HG03039 (cell line): ENCODE results near the gene DAB1.

Experiments
- ATAC-seq: cut with Tn5 transposase; IDR thresholded peaks from one replicate; pipeline ENCODE4 v1.9.1; 2021; ENCODE audit warnings: mild to moderate bottlenecking, moderate library complexity; ENCODE audit not compliant: unreplicated experiment

DAB1 gene

DNA sequence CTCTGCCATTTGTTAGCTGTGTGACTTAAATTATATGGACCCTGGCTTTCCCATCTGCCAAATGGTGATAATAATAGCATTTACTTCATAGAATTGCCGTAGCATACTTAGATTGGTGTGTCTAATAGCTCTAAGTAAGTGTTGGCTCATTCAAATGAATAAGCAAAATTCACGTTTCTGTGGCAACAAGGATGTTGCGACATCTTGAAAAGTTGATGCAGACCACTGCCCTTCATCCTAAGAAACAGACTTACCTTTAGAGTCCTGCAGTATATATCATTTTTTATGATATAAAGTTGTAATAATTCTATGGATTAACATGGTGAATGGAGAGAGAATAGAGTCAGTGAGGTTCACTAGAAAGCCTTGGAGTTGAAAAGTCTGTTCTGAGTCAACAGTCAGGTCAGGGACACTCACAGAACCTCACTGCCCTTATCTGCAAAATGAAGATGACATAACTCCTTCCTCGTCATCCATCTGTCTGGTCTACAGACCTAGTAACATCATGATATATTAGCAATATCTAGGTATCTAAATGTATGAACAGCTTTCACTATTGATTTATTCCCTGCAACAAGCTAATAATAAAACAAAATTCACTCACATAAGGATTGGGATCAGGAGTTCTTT, 290.8 kb downstream of the DAB1 start:
- ATAC-seq, result no peak

DNA sequence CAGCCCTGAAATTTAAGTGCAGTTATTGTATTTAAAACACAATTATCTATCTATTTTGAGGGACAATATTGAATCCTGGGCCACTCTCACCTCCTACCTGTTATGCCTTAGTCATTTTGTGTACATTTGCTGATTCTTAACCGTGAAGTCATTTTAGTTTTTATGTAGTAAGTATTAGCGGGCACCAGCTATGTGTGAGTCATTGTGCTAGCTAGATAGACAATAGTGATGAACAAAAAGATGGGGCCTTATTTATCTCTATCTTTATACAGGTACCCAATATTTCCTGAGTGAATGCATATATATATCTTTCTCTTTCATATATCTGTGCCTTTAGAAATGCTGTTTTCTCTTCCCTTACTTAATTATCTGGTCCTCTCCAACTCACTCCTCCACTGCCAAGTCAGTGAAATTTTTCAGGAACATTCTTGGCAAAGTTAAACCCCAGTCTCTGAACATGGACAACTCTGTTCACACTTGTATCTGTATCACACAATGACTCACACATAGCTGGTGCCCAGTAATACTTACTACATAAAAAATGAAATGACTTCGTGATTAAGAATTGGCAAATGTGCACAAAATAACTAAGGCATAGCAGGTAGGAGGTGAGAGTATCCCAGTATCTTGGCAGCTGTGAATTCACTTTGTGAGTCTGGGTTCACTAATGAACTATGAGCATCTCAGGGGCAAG, 292.0 kb downstream of the DAB1 start:
- no peak for ATAC-seq

DNA sequence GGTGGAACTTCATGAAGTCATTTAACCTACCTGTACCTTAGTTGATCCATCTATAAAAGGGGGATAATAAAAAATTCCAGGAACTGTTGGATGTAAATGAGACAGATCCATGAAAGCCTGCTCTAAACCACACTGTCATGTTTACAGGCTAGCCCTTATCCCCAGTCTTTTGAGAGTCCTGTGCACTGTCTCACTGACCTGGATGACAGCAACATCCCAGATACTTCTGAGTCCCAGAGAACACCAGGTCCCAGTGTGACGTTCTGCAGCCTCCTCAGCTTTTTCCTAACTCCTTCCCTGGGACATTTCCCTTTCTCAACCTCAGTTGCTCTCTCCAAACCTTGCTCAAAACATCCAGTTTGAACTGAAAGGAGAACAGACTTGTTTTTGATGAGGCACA, 292.6 kb downstream of the DAB1 start:
- ATAC-seq, result no peak

DNA sequence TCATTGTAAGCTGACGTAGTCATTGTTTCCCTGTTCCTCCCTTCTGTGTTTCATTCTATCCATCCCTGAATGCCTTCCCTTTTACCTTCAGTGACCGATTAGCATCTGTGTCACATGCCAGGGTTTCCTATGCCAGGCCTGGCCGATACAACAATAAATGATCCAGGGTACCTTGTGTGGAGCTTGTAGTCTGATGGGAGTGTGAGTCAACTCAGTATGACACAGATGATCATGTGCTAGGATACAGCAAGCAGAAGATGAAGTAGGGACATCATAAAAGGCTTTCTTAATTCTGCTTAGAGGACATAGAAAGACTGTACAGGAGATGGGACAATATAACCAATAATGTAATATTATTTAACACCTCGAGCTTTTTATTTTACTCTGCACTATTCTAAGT, 294.0 kb downstream of the DAB1 start:
- ATAC-seq, result no peak

DNA sequence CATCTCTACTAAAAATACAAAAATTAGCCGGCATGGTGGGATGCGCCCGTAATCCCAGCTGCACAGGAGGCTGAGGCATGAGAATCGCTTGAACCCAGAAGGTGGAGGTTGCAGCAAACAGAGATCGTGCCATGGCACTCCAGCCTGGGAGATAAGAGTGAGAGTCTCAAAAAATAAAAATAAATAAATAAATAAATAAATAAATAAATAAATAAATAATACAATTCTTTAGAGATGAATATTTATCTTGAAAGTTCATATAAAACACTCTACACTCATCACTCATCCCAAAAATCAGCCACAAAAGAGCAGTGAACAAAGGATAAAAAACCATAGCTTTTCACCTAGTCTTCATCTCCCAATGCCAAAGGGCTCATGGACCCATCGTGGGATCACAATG, 295.9 kb downstream of the DAB1 start:
- ATAC-seq, result no peak

DNA sequence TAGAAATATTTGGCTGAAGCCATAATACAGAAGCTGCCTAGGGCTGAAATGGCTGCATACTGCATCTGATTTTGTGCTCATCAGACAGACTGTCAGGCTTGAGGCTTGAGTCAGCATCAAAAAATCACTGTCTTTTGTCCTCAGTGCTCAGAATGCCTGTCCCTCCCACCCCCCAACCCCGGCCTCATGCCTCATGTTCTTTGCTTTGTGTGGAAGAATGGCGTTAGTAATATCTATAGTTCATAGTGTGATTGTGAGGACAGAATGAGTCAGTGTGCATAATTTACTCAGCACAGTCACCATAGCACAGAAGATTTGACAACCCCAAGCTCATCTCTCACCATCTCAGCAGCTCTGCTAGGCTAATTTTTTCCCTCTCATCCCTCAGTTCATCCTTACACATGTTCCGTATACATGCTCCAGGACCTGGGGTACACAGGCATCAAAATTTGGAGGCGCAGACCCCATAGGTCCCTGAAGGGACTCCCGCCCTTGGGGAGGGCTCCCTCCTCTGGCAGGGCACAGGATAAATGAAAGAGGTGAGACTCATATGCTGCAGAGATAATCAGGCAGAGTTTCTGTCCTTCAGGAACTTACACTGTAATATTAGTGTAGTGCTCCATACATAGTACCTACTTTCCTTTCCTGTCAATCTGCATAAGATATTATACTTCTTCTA, 299.0 kb downstream of the DAB1 start:
- peak; percentile 70 for ATAC-seq

DNA sequence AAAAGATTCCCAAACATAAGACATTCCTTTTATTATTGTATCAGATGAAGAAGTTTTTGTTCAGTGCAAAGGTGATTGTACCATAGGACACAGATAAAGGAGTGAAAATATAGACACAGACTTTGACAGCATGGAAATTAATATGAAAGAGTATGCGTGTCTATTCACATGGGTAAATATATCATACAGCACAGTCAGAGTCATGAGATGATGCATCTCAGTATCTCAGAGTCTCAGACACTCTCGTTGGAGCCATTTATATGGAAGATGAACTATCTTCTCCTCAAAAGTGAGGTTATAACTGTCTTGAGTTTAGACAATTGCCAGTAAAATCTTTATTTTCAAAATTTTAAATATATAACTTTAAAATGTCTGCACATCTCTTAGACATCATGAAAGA, 299.7 kb downstream of the DAB1 start:
- no peak for ATAC-seq

DNA sequence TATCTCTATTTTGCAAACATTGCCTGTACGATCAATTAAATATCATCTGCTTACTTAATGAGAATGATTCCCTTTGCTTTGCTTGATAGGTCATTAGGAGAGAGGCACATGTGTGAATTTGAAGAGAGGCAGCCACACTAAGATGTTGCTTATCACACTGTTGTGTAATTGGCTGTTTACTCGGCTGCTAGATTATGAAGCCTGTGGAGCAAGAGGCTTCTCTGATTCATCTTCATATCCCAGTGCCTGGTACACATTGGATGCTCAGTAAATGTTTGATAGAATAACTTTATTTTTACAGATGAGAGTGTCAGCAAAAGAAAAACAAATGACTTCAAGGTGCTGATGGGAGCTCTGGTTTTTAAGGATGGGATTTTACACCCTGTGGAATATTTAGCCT, 301.8 kb downstream of the DAB1 start:
- ATAC-seq, result no peak

DNA sequence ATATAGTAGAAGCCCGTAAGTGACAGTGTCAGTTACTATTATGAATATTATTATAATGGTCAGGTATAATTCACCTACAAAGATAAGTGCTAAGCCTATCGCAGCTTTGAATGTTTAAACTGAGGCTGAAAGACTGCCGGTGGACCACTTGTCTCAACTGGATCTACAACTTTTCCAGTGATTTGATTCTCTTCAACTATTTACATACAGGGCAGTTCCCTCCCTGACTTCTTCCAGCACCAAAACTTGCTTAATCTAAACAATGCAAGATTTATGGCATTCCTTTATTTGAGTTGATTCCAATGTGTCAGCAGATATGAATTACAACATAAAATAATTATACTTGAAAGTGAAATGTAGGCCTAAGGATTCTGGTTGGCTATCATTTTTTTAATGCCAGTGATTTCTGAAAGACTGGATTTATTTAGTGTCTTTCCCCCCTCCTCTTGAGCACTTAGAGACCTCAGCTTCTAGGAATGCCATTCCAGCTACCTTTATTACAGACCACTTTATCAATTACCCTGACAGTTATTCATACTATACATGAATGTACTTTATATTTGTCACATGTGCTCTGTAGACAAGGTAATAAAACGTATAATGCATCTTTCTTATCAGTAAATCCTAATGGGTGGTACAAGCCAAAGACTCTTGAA, 304.8 kb downstream of the DAB1 start:
- no peak for ATAC-seq

DNA sequence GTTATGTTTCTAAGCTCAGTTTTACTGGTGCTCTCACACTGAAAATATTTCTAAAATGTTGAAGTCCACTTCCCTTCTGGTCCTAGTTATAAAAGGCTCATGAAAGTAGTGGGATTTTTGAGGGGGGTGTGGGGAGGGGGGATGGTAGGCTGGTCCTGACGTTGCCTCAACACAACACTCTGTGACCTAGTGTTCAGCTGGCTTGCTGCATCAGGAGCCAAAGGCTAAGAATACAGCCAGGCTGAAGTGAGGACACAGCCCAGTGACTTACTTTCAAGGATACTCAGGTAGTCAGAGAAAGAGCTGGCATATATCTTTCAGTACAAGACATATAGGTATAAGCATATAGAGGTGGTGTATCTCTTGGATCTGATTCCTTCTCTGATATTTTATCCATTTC, 306.1 kb downstream of the DAB1 start:
- ATAC-seq, result no peak

DNA sequence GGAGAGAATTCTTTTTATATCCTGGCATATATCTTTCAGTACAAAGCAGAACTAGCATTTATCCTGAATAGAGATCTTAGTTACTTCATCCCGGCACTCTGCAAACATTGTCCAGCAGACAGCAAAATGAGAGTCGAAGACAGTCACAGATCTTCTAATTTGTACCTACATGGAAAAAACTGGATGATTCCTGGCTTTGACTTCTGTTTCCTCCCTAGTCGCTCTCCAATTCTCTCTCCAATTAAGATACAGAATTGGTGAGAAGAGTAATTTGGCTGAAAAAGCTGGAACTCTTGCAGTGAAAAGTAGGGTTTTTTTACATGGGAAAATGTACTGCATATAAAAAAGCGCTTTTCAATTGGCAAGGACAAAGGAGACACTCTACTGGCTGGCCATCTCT, 307.0 kb downstream of the DAB1 start:
- no peak for ATAC-seq

DNA sequence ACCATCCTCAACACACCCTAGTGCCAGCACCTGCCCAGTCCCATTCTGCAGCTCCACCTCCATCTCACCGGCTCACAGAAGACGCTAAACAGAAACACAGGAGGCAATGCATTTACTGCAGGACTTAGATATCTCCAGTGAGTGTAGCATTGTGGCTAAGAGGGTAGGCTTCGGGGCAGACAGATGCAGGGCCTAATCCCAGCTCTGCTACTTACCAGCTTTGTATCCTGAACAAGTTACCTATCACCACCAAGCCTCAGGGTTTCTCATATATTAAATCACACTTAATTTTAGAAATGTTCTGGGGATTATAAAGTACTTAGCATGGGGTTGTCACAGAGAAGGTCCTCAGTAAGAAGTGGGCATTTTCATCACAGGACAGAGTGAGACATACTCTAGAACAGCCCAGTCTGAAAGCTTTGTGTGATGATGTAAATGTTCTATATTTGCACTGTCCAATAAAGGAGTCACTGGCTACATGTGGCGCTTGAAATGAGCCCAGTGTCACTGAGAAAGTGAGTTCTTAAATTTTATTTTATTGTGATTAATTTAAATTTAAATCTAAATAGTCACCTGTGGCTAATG, 308.7 kb downstream of the DAB1 start:
- no peak for ATAC-seq

DNA sequence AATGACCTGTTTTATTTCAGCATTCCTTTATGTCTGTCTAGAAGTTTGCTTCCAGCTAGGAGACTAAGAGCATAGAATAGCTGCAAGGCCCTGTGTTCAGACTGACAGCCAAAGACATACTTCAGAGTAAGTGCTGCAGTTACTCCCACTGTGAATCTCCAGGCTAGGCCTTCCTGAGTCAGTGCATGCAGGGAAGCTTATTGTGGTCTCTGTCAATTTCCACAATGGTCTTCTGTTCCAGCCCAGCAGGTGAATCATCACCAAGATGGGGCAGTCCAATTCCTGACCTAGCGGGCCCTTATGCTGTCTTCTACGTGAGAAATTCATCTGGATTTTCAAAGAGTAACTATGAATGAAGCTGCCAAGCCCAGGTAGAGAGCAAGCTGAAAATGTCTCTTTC, 311.7 kb downstream of the DAB1 start:
- no peak for ATAC-seq

DNA sequence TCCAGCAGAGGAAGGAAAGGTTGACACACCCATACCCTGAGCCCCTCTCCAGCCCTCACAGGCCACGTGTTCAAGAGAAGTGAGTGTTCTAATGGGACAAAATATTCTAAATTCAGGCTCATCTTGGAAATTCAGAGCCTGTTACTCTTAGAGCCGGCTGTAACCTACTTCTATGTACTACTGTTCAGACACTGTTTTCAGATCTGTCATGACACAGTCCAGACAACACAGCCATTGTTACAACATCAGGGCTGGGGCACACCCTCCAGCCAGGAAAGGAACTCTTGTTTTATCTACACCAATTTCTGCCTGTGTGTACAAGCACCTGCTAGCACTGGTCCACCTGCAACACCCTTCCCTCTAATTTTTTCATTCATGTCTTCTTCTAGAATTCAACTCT, 312.7 kb downstream of the DAB1 start:
- ATAC-seq, result no peak

DNA sequence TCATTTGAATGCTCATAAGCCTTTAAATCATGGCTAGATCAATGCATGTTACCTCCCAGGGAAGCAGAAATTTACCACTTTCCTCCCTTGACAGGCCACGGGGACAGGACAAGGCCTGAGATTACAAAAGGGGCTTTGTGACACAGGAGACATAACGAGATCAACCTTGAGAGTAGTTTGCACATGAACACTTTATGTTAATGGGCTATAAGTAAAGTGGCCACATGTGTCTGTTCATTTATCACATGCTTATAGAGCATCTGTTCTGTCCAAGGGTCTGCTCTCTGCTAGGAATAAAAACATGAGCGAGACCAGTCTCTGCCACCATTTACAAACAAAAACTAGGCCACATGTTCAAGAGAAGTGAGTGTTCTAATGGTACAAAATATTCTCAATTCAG, 314.0 kb downstream of the DAB1 start:
- ATAC-seq, result no peak

DNA sequence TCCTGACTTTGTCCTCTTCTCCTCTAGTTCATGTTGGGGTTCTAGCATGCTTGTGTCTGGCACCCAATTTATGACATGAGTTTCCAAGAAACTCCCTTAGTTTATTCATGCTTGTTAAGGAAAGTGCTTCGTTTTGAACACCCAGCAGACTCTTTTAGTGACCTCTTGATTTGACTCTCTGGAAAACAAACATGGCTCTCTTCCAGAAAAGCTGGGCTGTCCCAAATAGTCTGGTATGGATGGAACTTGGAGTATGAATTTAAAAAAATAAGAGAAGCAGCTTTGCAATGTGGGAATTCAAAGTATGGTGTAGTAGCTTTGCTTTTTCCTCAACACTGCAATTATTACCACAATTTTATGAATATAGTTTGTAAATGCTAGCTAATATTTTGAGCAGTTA, 314.6 kb downstream of the DAB1 start:
- ATAC-seq, result no peak

DNA sequence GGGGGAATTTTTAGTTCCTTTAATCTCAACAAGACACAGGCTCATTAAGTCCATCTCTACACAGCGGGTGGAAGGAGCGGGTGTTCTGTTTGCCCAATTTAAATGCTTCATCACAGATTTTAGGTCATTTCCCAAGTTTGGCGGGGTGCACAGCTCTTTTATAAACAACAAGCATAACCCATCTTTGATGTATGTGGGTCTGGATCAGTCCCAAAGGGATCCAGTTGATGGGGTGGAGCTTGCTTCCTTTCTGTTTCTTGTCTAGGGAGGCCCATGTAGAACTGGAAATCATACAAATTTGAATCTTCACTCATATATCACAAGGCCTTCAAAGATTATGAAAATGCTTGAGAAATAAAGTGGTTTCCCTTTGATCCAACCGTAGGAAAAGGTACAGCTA, 317.6 kb downstream of the DAB1 start:
- no peak for ATAC-seq

DNA sequence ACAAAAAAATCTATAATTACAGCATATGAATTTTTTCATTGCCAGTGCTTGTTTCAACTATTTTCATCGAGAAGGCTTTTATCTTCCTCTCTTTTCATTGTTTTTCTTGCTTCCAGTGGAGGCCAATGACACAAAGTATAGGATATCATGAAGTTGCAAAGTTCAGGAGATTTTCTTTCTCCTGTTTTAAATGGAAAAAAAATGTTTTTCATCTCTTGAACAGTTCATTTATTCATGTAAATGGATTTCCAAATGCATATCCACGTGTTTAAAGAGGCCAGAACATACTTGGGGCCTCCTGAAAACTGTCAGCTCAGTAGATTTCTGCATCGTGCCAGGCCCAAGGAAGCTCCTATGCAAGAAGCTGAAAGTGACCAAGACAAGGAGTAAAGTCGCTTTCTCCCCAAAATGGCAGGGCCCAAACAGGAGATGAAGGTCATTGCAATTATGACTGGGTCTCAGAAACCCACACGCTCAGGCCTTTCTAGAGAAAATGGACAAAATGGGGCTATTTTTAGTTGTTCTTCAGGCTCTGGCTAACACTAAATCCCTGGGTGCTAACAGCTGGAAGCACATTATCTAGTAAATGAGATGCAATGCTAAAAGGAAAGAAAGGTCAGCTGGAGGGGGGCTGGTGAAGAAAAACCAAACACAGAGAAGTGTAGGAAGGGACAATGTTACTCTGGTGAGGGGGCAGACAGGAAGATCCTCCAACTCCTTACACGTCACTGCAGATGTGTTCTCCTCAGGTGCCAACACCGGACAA, 321.1 kb downstream of the DAB1 start:
- ATAC-seq, result no peak

DNA sequence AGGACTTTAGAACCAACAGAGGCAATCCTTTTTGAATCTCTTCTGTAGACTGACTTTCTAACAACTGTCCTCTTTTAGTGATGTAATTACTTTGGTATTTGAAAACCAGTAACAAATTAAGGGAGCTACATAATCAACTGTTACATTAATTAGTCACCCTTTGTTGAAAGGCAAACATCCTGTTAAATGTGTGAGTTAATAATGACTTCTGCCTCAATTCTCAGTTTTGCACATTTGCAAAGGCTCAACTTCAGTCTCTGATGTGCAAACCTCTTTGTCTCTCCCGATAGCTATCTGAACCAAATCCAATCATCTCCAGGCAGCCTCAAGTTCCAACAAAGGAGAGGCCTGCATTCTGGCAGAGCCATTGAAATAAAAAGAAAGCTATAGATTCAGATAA, 322.7 kb downstream of the DAB1 start:
- no peak for ATAC-seq

DNA sequence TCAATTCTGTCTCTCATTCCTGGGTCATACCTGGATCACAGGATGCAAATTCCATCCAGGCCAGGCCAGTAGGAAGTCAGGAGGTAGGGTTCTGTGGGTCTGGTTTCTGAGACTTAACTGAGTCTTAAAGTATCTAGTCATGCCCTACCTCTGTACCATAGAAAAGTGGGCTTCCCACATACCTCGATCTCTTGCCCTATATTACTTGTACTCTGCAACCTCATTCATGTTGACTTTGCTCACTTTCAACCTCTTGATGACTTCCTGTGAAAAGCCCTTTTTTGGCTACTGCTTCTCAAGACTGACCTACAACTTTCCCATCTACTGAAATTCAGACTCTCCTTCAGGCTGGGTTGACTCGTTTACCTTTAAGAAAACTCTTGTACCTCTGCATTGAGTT, 329.1 kb downstream of the DAB1 start:
- ATAC-seq, result no peak

DNA sequence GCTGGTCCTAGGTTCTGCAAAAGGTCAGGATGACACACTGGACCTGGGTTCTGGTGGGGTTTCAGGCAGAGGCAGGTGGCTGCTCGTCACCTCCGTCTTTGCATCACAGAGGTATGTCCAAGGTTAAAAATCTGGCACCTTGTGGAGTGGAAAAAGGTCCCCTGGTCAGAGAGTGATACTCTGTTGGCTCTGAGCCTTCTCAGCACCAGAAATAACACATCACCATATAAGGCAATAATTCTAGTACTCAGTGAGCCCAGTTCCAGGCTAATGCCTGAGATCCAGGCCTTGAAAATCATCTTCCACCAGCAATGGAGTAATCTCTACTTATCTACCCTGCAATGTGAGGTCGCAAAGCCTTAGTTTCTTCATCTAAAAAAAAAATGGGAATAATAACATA, 330.7 kb downstream of the DAB1 start:
- ATAC-seq, result no peak
